HG03175 (cell line): Measurements from ENCODE around the gene CLIC1.

ENCODE experiments used
- ATAC-seq: cut with Tn5 transposase; IDR thresholded peaks from one replicate; pipeline ENCODE4 v1.9.1; 2021; ENCODE audit warnings: mild to moderate bottlenecking, moderate library complexity; ENCODE audit not compliant: unreplicated experiment

Gene CLIC1

GRCh38 chr6:31736021-31736767 lies at the start of gene CLIC1:
CLIC1 (minus strand) TSS chr6:31736530; CDS start chr6:31736300, 230 bp downstream.
- ATAC-seq, result peak; percentile 27

GRCh38 chr6:31785475-31785874 lies 49.1 kb upstream of the CLIC1 start:
- ATAC-seq, result no peak

- no peak for ATAC-seq
These were observed 48.0 kb upstream of the CLIC1 start for GRCh38 chr6:31784098-31784925.

GRCh38 chr6:31782126-31782855 lies 46.0 kb upstream of the CLIC1 start:
- ATAC-seq, result no peak

- no peak for ATAC-seq
These were observed 45.2 kb upstream of the CLIC1 start for GRCh38 chr6:31781244-31782125.

GRCh38 chr6:31780507-31781243 lies 44.3 kb upstream of the CLIC1 start:
- ATAC-seq, result no peak

GRCh38 chr6:31779908-31780307 lies 43.6 kb upstream of the CLIC1 start:
- no peak for ATAC-seq

GRCh38 chr6:31778999-31779885 lies 42.9 kb upstream of the CLIC1 start:
- ATAC-seq, result no peak

- ATAC-seq, result no peak
These were observed 41.9 kb upstream of the CLIC1 start for GRCh38 chr6:31778193-31778592.

- ATAC-seq, result no peak
These were observed 41.3 kb upstream of the CLIC1 start for GRCh38 chr6:31777667-31778050.

- ATAC-seq, result peak; percentile 53
These were observed 40.8 kb upstream of the CLIC1 start, which contains the start of gene VWA7 for GRCh38 chr6:31776989-31777666. VWA7 (minus strand) TSS chr6:31777328; CDS start chr6:31776779, 549 bp downstream.

GRCh38 chr6:31776485-31776988 lies 40.2 kb upstream of the CLIC1 start:
- ATAC-seq, result no peak

GRCh38 chr6:31775633-31776484 lies 39.5 kb upstream of the CLIC1 start:
- no peak for ATAC-seq

- ATAC-seq, result no peak
These were observed 38.9 kb upstream of the CLIC1 start for GRCh38 chr6:31775184-31775583.

- no peak for ATAC-seq
These were observed 35.6 kb upstream of the CLIC1 start for GRCh38 chr6:31771992-31772358.

- no peak for ATAC-seq
These were observed 34.5 kb upstream of the CLIC1 start for GRCh38 chr6:31770860-31771259.
